ENCODE measurements around the gene WAPL.
"Not testable (repeated sequence)": the region's sequence is repeated elsewhere in the genome, so short reads cannot be mapped to it uniquely, and the experiment has no call there.

WAPL gene

DNA sequence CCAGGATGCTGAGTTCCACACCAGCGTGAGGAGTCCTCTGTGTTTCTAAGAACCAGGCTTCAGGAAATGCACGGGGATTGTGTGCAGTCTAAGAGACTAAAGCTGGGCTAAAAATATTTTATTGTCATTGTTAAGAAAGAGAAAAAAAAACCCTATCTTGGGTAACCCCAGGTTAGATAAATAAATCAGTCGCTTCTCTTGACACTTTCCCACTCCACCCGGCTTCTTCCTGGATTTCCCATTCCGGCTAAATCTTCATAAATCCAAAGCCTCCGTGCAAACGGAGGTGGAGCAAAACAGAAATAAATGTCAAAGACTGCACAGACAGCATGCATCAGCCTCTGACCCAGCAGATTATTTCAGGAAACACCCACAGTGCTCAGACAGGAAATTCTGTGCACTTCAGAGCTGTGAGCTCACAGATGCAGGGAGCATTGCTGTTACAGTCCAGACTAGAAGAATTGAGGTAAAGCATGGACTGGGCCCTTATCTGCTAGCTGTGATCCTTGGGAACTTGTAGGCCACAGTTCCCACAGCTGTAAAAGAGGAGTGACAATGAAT, 110.2 kb downstream of the WAPL start:
- DNase-seq (ENCODE audit: low read depth), result no peak

DNA sequence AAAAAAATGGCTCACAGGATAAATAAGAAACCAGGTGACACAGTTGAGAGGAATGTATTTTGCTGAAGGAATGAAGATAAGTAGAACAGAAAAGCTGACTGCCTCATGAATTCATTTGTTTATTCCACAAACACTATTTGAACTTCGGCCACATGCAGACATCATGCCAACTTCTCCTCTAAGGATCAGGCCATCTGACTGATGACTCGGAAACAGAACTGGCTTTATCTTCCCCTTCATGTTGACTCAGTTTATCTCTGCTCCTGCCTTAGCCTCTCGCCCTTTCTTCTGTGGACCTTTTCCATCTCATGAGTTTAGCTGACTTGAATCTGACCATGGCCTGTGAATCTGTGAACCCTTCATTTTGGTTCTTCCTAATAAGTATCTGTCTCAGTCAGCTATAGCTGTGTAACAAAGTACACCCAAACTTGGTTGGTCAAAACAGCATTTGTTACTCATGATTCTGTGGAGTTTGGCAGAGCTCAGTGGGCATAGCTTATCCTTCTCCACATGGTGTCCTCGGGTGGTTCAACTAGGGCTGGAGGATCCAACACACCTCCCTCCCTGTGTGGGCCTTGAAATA, 111.0 kb downstream of the WAPL start:
- no peak for DNase-seq (ENCODE audit: low read depth)

DNA sequence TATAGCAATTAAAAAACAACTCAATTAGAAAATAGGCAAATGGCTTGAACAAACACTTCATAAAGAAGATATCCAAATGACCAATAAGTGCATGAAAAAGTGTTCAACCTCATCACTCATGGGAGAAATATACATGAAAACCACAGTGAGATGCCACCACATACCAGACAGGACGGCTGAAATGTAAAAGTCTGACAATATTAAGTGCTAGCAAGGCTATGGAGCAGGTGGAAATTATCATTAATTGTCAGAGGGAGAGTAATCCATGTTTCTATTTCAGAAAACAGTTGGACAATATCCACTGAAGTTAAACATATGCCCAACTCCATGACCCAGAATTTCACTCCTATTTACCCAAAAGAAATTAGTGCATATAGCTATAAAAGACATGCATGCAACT, 112.4 kb downstream of the WAPL start:
- no peak for DNase-seq (ENCODE audit: low read depth)

DNA sequence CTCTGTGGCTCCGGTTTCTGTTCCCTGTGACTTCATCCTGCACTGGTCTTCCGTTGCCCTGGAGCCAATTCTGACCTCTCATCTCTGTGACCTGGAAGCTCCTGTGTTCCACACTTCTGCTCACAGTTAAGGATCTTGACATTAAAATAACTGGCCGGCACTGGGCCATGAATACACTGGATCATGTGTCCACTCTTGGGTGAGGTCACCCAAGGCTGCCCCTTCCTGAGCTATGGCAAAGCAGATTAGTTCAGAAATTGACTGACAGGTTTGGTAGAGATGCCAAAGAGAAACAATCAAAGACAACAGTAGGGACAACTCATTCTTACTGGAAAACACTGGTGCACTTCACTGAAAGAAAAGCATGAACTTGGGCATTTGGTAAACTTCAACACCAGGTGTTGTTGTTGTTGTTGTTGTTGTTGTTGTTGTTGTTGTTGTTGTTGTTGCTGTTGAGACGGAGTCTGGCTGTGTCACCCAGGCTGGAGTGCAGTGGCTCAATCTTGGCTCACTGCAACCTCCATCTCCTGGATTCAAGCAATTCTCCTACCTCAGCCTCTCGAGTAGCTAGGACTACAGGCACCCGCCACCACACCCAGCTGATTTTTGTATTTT, 118.3 kb downstream of the WAPL start:
- DNase-seq (ENCODE audit: low read depth), result no peak

DNA sequence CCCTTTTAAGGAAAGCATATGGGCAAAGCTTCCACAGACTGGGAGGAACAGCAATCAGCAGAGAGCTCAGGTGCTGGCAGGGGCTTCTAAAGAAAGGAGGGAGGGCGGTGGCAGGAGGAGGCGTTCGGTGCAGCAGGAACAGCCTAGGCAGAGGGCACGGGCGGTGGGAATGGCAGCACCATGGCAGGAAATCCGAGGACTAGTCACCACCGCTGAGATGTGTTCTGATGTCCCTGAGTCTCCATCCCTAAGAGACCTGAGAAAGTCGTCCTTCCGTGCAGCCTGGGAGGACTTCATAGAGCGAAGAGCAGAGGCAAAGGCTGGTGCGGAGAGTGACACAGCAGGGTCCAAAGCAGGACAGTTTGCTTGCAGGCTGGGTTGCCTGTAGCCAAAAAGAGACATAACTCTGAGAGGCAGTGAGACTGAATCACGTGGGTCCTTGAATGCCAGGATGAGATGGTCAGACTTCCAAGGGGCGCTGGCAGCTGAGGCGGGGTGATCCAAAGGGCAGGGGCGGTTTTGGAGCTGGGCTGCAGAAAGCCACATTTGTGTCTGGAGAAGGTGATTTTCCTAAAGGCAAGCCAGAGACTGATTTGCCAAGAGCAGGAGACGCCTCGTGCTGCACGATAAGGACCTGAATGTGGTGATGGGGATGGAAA, 119.2 kb downstream of the WAPL start:
- no peak for DNase-seq (ENCODE audit: low read depth)

DNA sequence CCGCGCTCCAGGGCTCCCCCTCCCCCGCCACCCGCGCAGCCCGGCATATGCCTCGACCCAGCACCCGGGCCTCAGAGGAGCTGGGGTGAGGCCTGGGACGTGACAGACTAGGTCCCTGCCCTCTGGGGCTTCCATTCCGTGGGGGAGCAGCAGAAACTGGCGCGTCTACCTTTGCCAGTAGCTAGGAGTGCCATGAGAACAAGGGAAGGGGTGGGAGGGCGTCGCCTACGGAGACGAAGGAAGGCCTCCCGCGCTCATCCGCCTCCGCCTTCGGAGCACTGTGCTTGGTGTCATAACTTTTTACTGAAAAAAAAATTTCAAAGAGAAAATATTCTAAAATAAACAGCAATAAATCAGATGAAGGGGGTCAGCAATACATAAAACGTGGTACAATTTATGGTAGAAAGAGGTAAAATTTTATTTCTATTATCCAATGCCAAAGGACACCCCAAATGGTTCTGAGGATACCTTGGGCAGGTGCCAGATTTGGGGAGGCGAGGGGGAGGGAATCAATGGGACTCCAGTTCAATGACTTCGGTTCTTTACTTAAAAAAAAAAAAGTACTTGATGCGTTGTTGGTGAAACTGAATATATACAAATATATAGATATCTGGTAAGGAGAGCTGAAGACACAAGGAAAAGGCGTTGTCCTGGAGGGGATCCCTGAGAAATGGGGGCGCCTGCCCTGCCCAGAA, 119.9 kb downstream of the WAPL start:
- DNase-seq (ENCODE audit: low read depth), result no peak

DNA sequence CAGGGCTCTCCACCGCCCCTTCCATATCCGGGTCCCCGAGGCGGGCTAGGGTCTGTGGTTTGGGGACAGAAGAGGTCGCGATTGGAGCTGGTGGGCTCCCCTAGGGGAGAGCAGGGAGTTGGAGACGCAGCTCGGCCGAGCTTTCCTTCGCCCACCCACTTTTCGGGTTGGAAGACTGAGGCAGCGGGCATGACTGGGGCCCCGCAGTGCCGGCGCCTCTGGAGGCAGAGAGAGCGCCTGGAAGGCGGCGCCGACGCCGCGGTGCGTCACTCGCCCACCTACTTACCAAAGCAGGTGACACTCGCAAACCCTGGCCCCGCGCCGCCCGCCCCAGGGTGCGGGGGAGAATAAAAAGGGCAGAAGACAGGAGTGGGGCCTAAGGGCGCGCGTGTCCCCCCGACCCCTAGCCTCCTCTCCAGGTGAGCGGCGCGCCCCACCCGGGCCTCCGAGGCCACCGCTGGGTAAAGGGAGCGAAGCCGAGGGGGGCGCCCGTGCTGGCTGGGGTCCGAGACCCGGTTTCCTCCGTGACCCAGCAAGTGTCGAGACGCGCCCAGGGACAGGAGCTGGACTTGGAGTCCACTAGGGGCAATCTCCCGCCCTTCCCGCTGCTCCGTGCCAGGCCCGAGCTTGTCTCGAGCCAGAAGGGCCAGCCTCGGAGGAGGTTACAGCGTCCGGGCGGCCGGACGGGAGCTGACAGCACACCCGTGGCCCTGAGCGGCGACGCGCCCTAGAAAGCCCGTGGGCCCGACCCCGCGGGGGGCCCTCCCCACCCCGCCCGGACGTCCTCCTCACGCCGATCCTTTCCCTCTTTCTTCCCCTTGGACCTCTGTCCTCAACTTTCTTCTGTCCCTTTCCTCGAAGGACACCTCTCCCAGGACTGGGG, 120.6 kb downstream of the WAPL start:
- DNase-seq (ENCODE audit: low read depth), result peak; percentile 69

DNA sequence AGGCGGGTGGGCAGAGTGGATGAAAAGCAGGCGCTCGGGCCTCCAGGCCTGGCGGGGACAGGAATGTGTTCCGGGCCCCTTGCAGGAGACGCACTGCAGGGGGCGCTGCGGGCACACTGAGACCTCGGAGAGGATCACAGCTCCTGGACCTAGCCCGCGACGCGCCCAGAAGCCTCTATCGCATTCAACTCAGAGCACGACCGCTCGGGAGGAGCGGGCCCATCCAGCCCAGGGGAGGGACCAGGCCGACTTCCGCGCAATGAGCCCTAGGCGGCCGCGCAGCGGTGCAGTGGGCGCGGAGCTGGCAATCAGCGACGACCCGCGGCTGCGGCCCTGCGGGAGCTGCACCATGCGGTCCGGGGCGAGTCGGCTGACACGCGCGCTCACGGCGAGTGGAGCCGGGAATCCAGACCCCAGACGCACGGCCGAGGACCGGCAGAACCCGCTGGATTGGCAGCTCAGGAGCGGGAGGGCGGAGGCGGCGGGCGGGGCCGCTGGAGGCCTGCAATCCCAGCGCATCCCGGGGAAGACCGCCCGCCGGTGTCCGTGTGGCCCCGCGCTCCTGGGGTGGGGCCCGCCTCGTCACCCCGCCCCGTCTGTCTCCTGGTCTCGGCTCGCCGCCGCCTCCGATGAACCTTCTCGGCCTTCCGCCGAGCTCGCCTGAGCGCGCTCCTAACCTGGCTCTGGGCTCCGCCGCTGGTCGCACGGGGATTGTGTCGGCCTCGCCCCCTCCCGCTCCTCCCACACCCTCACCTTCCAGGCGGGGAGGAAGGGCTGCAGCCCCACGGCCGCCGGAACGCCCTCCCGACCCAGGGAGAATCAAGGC, 121.5 kb downstream of the WAPL start:
- DNase-seq (ENCODE audit: low read depth), result peak; percentile 94

DNA sequence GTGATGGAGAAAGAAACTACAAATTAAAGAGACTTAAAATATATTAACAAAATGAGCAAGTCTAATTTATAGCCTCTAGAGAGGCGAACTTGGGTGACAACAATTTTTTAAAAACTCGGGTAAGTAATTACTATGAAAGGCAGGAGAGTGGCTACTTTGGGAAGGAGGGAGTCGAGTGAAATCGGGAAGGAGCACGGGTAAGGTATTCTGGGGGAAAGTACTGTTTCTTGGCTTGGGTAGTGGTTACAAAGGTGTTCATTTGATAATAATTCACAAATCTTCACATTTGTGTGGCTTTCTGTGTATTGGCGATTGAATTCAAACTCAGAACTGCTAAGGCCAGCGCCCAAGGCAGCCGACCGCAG, 122.1 kb downstream of the WAPL start:
- DNase-seq (ENCODE audit: low read depth), result no peak

DNA sequence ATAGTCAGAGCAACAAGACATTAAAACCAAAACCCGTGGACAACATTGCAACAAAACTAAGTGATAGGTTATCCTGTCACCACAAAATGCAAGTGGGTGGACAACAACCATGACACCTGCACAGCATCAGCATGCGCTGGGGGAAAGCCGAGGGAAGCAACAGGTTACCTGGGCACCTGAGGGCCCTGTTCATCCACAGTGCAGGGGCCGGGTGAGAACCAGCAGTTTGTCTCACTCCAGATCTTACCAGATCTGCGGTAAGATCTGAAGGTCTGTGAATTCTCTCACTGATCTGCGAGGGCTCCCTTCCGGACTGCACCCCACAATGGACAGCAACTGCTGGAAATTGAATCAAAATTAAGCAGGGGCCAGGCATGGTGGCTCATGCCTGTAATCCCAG, 124.5 kb downstream of the WAPL start:
- DNase-seq (ENCODE audit: low read depth), result no peak

DNA sequence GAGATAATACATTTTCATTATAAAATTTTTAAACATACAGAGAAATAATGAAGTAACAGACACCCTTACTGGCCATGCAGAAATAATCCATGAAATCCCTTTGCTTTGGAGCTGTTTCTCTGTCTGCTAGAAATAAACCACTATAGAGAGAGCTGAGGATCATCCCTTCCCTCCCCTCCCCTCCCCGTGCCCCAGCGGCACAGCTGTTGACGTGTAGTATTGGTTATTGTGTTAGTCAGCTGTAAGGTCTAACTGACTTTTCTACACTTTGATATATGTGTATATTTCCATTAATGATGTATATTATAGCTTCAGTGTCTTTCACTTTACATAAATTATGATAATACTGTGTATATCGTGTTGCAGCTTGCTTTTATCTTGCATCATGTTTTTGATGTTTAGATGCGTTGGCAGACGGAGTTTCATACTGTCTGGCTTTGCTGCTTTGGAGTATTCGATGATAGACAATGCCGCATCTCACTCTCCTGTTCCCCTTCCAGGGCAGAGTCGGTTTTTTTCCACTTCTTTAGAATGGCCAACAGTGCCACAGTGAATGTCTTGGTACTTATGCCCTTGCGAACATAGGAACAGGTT, 127.6 kb downstream of the WAPL start:
- DNase-seq (ENCODE audit: low read depth), result no peak

DNA sequence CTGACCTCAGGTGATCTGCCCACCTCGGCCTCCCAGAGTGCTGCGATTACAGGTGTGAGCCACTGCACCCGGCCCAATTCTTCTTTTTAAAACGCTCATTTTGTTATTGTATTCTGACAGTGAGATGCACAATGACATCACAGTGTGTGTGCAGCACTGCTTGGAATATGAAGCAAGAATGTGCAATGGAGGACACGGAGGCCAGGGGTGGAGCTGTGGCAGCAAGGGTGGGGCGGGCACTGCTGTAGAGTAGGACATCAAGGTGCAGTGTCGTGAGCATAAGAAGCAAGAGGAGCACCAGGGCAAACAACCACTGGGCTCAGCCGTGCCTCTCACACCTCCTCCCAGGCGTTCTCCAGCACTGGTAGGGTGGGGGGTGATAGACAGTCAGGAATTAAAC, 128.2 kb downstream of the WAPL start:
- DNase-seq (ENCODE audit: low read depth), result no peak

DNA sequence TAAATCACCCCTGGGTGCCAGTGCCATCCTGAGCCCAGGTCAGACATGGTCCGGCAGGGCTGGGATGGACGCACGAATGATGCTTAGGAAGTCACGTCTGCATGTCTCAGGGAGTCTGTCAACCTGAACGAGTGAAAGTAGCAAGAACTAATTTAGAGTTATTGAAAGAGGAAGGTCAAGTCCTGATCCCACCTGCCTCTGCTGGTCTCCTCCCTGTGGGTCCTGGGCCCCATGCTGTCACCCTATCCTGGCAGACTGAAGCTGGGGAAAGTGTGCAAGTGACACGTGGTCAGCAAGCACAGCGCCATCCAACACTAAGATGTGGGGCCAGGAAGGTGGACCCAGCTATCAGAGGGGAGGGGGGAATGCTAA, 128.9 kb downstream of the WAPL start:
- no peak for DNase-seq (ENCODE audit: low read depth)

DNA sequence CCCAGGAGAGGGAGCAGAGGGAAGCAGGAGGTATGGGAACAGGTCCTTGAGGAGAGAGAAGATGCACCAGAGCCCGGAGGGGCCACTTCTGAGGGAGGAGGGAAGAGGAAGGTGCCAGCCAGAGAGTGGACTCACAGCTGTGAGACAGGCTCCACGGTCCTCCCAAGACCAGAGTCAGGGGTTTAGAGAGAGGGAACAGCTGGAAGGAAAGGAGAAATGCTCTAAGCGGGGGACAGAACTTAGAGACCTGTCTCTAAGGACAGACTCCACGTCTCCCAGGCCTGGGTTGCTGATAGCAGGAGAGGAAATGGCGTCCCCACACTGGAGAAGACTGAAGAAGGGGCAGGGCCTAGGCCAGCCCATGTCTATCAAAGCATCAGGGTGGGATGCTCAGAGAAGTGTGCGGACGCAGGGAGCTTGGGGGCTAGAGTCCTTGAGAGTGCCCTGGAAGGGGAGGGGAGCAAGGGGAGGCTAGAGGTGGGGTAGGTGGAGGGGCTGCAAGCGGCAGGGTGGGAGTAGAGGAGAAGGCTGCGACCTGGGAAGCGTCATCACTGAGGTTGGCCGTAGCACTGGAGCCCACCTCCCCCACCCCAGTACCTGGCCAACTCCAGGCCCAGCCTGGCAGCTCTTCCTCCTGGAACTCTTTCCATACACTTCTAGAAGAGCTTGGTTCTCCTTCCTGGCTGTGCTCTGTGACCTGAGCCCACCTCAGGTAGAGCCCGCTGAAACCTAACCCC, 129.4 kb downstream of the WAPL start:
- no peak for DNase-seq (ENCODE audit: low read depth)

DNA sequence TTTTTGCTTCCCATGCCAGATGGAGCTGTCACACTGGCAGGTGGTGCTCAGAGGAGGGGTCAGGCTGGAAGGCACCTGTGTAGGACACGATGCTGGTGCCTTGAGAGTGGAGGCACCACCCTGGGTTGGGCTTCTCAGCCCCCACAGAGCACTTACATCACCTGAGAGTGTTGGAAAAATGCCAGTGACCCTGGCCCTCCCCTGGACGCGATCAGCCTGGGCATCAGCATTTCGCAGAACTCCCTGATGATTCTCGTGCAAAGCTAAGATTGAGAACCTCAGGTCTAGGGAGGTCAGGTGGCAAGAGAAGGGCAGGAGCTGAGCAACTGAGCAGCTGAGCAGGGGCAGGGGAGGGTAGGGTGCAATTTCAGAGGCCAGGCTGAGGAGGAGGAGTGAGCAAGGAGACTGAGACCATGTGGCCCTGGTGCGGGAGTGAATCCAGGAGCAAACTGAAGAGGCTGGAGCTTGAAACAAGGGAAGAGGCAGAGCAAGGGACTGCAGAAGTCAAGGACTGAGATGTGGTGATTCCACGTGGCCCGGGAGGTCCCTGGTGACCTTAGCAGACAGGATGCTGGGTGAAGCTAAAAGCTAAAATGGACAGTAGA, 130.3 kb downstream of the WAPL start:
- no peak for DNase-seq (ENCODE audit: low read depth)

DNA sequence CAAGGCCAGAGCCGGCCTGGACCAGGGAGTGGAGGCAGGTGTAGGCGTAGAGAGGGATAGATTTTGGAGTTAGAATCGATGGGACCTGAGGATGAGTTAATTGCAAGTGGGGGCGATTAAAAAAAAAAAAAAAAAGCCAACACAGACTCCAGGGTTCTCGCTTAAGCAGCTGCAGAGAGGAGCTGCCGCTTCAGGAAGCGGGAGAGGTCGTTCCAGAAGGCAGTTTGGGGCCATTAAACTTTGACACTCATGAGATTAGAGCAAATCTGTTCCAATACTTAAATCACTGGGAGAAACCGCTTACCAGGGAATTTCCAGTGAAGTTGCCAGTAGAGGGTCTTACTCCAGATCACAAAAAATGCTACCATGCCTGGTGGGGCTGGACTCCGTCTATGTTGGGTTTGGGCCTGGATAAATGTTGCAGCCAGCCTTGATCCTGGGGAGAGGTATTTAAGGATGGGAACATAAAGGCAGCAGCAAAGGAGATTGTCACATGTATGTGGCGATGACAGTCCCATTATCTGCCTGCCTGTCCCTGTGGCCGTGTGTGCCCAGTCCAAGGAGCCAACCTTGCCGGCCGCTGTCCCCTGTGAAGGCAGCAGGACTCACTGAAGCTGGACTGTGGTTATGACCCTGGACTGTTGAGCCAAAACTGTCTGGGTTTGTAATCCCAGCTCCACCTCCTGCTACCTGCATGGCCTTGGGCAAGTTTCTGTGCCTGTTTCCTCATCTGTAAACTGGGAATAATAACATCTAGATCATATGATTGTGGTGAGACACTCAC, 131.1 kb downstream of the WAPL start:
- no peak for DNase-seq (ENCODE audit: low read depth)

DNA sequence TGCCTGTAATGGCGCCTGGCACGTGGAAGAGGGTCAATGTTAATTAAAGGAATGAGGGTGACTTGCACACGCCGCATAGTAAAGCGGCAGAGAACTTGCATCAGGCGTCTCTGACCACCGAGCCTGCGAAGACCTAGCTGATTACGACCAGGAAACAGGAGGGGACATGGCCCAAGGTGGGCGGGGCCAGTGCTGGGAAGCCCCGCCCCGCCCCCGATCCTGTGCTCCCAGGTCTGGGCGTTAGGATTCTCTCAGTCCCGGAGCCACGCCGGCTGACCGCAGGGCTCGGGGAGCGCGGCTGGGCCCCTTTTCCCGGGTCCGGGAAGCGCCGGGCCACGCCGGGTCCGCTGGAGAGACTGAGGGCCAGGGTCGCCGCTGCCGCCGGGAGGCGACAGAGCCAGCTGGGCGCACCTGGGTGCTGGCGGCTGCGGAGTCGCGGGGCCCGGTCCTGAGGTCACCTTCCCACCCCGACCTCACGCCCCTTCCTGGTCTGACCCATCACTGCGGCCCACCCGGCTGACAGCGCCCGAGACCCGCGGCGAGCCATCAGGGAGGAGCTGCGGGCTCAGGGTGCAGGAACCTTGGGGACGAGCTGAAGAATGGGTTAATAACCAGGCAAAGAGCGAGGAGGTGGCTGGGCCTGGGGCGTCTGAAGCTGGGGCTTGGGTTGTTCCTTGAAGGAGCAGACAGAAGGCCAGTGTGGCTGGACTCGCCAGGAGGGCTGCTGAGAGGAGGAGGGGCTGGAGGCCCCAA, 132.0 kb downstream of the WAPL start:
- DNase-seq (ENCODE audit: low read depth), result no peak

DNA sequence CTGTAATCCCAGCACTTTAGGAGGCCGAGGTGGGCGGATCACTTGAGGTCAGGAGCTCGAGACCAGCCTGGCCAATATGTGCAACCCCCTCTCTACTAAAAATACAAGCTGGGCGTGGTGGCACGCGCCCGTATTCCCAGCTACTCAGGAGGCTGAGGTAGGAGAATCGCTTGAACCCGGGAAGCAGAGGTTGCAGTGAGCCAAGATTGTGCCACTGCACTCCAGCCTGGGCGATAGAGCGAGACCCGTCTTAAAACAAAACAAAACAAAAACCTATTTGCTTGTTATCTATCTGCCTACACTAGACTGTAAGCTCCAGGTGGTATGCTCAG, 132.5 kb downstream of the WAPL start:
- not testable (repeated sequence) for DNase-seq (ENCODE audit: low read depth)

Measured in activated T-cell treated with anti-CD3 and anti-CD28 coated beads for 48 hours (primary cell).